ENCODE data around the gene VEZT.

- TF ChIP-seq CTCF (IDR thresholded peaks at IDR 0.05) (no peak), POLR2A (IDR thresholded peaks at IDR 0.05; ENCODE audit: low read depth) (no peak), POLR2AphosphoS5 (IDR thresholded peaks at IDR 0.05) (no peak)
Observed at GRCh38 chr12:95349291-95349690, 131.7 kb downstream of the VEZT start.

All from esophagus muscularis mucosa (tissue), 3 donors.